GM21786 (cell line): ENCODE results near the gene SPINT4.
"Not testable (repeated sequence)": the region's sequence is repeated elsewhere in the genome, so short reads cannot be mapped to it uniquely, and the experiment has no call there.

Experiments
- ATAC-seq: cut with Tn5 transposase; IDR thresholded peaks from one replicate; pipeline ENCODE4 v1.9.1; 2021; ENCODE audit not compliant: unreplicated experiment

SPINT4 gene

GRCh38 chr20:45764618-45765282 is 42.6 kb downstream of the SPINT4 start:
- ATAC-seq: not testable (repeated sequence)

GRCh38 chr20:45765307-45765875 is 43.2 kb downstream of the SPINT4 start:
- ATAC-seq: no peak

- no peak for ATAC-seq
Measured at GRCh38 chr20:45765980-45766379, 43.8 kb downstream of the SPINT4 start.

- ATAC-seq: no peak
Measured at GRCh38 chr20:45768479-45768878, 46.3 kb downstream of the SPINT4 start.

GRCh38 chr20:45771182-45771759 is 49.1 kb downstream of the SPINT4 start:
- ATAC-seq: no peak

GRCh38 chr20:45772693-45773092 is 50.5 kb downstream of the SPINT4 start:
- no peak for ATAC-seq

GRCh38 chr20:45774945-45775344 is 52.8 kb downstream of the SPINT4 start:
- no peak for ATAC-seq

GRCh38 chr20:45775411-45775810 is 53.3 kb downstream of the SPINT4 start:
- no peak for ATAC-seq
